ENCODE data around the gene LRRC63.

- TF ChIP-seq POLR2A (IDR thresholded peaks at IDR 0.05; ENCODE audit: low read depth, low read length) (no peak), POLR2AphosphoS5 (IDR thresholded peaks at IDR 0.05; ENCODE audit: low read depth, low read length) (no peak)
Measured at GRCh38 chr13:46210362-46211083, 1.2 kb upstream of the LRRC63 start.

Measured in GM12892 (cell line).